HEK293 (cell line): ENCODE results near the gene CA10.

Experiments used
- SP2 ChIP-seq: fragments of 450-650 bp; formaldehyde crosslinking; IDR thresholded peaks from 2 replicates; pipeline ENCODE4 v1.5.1; 2016; ENCODE audit warnings: missing biosample characterization, missing genetic modification characterization
- ZNF132 ChIP-seq: fragments of 450-650 bp; formaldehyde crosslinking; IDR thresholded peaks from 2 replicates; pipeline ENCODE4 v1.5.1; 2017; ENCODE audit warnings: missing biosample characterization, missing genetic modification characterization, borderline replicate concordance
- ZNF175 ChIP-seq: fragments of 450-650 bp; formaldehyde crosslinking; IDR thresholded peaks from 2 replicates; pipeline ENCODE4 v1.5.1; 2016; ENCODE audit warnings: missing biosample characterization, missing genetic modification characterization
- TF ChIP-seq, protein P1 (sequence below): fragments of 450-650 bp; formaldehyde crosslinking; IDR thresholded peaks from 2 replicates; pipeline ENCODE4 v1.5.1; 2016; ENCODE audit warnings: missing biosample characterization, missing genetic modification characterization

DNA sequence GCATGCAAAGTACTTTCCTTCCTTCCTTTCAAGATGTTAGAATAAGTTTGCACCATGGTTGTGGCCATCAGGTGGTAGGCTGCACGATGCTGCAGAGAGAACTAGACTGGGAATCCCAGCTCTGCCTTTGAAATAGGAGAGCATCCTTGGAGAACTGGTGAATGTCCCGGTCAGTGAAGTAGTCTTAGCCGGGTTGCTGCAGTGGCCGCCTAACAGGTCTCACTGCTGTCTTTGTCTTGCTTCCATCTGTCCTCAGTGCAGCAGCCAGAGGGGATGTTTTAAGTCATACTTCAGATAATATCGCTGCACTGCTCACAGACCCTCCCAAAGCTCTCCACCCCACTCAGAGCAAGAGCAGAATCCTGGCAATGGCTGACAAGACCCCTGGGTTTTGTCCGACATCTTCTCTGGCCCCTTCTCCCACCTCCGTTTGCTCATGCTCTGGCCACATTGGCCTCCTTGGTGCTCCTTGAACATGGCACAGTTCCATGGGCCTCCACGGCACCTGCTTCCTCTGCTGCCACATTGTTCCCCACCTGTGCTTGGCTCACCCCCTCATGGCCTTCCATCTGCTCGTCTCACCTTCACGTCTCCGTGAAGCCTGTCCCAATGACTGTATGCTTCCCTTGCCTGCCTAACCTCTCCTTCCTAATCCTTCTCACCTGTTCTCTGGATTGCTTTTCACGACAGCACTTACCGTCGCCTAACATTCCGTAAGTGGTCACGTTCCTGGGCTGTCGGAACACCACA, 458.3 kb downstream of the CA10 start:
- no peak for TF ChIP-seq ZNF132 (tag by site-specific recombination)
- no peak for TF ChIP-seq ZNF175 (tag by site-specific recombination)
- TF ChIP-seq, protein P1, sequence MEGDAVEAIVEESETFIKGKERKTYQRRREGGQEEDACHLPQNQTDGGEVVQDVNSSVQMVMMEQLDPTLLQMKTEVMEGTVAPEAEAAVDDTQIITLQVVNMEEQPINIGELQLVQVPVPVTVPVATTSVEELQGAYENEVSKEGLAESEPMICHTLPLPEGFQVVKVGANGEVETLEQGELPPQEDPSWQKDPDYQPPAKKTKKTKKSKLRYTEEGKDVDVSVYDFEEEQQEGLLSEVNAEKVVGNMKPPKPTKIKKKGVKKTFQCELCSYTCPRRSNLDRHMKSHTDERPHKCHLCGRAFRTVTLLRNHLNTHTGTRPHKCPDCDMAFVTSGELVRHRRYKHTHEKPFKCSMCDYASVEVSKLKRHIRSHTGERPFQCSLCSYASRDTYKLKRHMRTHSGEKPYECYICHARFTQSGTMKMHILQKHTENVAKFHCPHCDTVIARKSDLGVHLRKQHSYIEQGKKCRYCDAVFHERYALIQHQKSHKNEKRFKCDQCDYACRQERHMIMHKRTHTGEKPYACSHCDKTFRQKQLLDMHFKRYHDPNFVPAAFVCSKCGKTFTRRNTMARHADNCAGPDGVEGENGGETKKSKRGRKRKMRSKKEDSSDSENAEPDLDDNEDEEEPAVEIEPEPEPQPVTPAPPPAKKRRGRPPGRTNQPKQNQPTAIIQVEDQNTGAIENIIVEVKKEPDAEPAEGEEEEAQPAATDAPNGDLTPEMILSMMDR (tag by site-specific recombination): no peak
- TF ChIP-seq SP2 (tag by site-specific recombination): no peak
